KMS-11 (cell line): ENCODE measurements around the gene GPR146.

ENCODE experiments used
- H2AFZ ChIP-seq: fragments of 200-600 bp; sonication (generic); 2 replicates; pipeline ENCODE4 v1.6.1; 2016; ENCODE audit warnings: antibody characterized with exemption, mixed run types, low read depth
- H3K27ac ChIP-seq: fragments of 200-600 bp; sonication (generic); 2 replicates; pipeline ENCODE4 v1.6.1; 2016; ENCODE audit warnings: mild to moderate bottlenecking, mixed run types
- H3K27me3 ChIP-seq: fragments of 200-600 bp; sonication (generic); 2 replicates; pipeline ENCODE4 v1.6.1; 2017; ENCODE audit warnings: mild to moderate bottlenecking, low read depth, mixed run types, moderate library complexity; ENCODE audit not compliant: insufficient read depth
- H3K36me3 ChIP-seq: fragments of 200-600 bp; sonication (generic); 2 replicates; pipeline ENCODE4 v1.6.1; 2017; ENCODE audit warnings: mild to moderate bottlenecking, mixed run types; ENCODE audit not compliant: insufficient read depth
- H3K4me1 ChIP-seq: fragments of 200-600 bp; sonication (generic); 2 replicates; pipeline ENCODE4 v1.6.1; 2016; ENCODE audit warnings: mild to moderate bottlenecking, low read depth, mixed run types; ENCODE audit not compliant: poor library complexity, severe bottlenecking
- H3K4me2 ChIP-seq: fragments of 200-600 bp; sonication (generic); 2 replicates; pipeline ENCODE4 v1.7.0; 2016; ENCODE audit warnings: mild to moderate bottlenecking, mixed run types
- H3K4me3 ChIP-seq: fragments of 200-600 bp; sonication (generic); IDR thresholded peaks from 2 replicates; pipeline ENCODE4 v1.6.1; 2017; ENCODE audit warnings: low read depth, low read length, mixed read lengths; ENCODE audit not compliant: insufficient read depth
- H3K79me2 ChIP-seq: fragments of 200-600 bp; sonication (generic); 2 replicates; pipeline ENCODE4 v1.6.1; 2016; ENCODE audit warnings: low read depth, mixed run types; ENCODE audit not compliant: insufficient read depth
- H3K9ac ChIP-seq: fragments of 200-600 bp; sonication (generic); 2 replicates; pipeline ENCODE4 v1.6.1; 2016; ENCODE audit warnings: mild to moderate bottlenecking, mixed run types
- H4K20me1 ChIP-seq: fragments of 200-600 bp; sonication (generic); 2 replicates; pipeline ENCODE4 v1.6.1; 2016; ENCODE audit warnings: mild to moderate bottlenecking, mixed run types; ENCODE audit not compliant: insufficient read depth
- CTCF ChIP-seq: fragments of 200-600 bp; sonication (generic); conservative IDR thresholded peaks from 2 replicates; pipeline ENCODE4 v1.6.1; 2017; ENCODE audit warnings: low read depth, mild to moderate bottlenecking, antibody characterized with exemption, low read length, moderate library complexity, mixed read lengths

The GPR146 gene

GRCh38 chr7:1096156-1097119 is 52.1 kb downstream of the GPR146 start:
- H3K27me3 ChIP-seq = no peaks in the 10 kb centered on the region
- H3K79me2 ChIP-seq = no peaks in the 10 kb centered on the region
- no peaks in the 10 kb centered on the region for H3K4me1 ChIP-seq
- H3K4me3 ChIP-seq = no peak overlapping the region
- H2AFZ ChIP-seq = no peak overlapping the region
- no peak overlapping the region for H3K9ac ChIP-seq
- H3K4me2 ChIP-seq = no peak overlapping the region
- no peak for TF ChIP-seq CTCF
- H4K20me1 ChIP-seq = no peaks in the 10 kb centered on the region
- no peak overlapping the region for H3K27ac ChIP-seq
- H3K36me3 ChIP-seq = no peaks in the 10 kb centered on the region

GRCh38 chr7:1097120-1097504 is 52.8 kb downstream of the GPR146 start:
- no peaks in the 10 kb centered on the region for H4K20me1 ChIP-seq
- TF ChIP-seq CTCF = no peak
- no peak overlapping the region for H2AFZ ChIP-seq
- no peak overlapping the region for H3K27ac ChIP-seq
- H3K4me2 ChIP-seq = no peak overlapping the region
- H3K4me3 ChIP-seq = no peak overlapping the region
- H3K9ac ChIP-seq = no peak overlapping the region
- H3K4me1 ChIP-seq = no peaks in the 10 kb centered on the region
- H3K27me3 ChIP-seq = no peaks in the 10 kb centered on the region
- H3K36me3 ChIP-seq = no peaks in the 10 kb centered on the region
- no peaks in the 10 kb centered on the region for H3K79me2 ChIP-seq

- no peak overlapping the region for H3K9ac ChIP-seq
- no peaks in the 10 kb centered on the region for H3K36me3 ChIP-seq
- H3K4me1 ChIP-seq = no peaks in the 10 kb centered on the region
- no peaks in the 10 kb centered on the region for H3K79me2 ChIP-seq
- no peak overlapping the region for H3K4me2 ChIP-seq
- H3K27me3 ChIP-seq = no peaks in the 10 kb centered on the region
- H3K27ac ChIP-seq = no peak overlapping the region
- TF ChIP-seq CTCF = no peak
- H4K20me1 ChIP-seq = no peaks in the 10 kb centered on the region
- no peak overlapping the region for H3K4me3 ChIP-seq
- H2AFZ ChIP-seq = no peak overlapping the region
These were observed 54.2 kb downstream of the GPR146 start for GRCh38 chr7:1098243-1099153.

- H3K4me1 ChIP-seq = no peaks in the 10 kb centered on the region
- no peaks in the 10 kb centered on the region for H3K27me3 ChIP-seq
- no peak overlapping the region for H3K4me3 ChIP-seq
- TF ChIP-seq CTCF = no peak
- no peak overlapping the region for H3K27ac ChIP-seq
- H3K79me2 ChIP-seq = no peaks in the 10 kb centered on the region
- no peak overlapping the region for H2AFZ ChIP-seq
- no peaks in the 10 kb centered on the region for H4K20me1 ChIP-seq
- H3K4me2 ChIP-seq = no peak overlapping the region
- no peaks in the 10 kb centered on the region for H3K36me3 ChIP-seq
- H3K9ac ChIP-seq = no peak overlapping the region
These were observed 54.8 kb downstream of the GPR146 start for GRCh38 chr7:1099154-1099542.
